K562 (cell line): ENCODE measurements around the gene KIF3A. TPM values are rescaled to one million over a fixed set of nuclear protein-coding genes. Genes with fewer than 3 reads are reported as not detected.

Source experiments
- ATF7 ChIP-seq: fragments of 450-650 bp; IDR thresholded peaks from 2 replicates; pipeline ENCODE4 v1.7.1; 2014; ENCODE audit warnings: mild to moderate bottlenecking, moderate library complexity
- BCOR ChIP-seq: fragments of 450-650 bp; IDR thresholded peaks from 2 replicates; pipeline ENCODE4 v1.6.1; 2016
- BRF2 ChIP-seq: IDR thresholded peaks from 3 replicates; pipeline ENCODE4 v1.6.1; 2011; ENCODE audit warnings: borderline replicate concordance, mild to moderate bottlenecking; ENCODE audit not compliant: insufficient read length, insufficient read depth
- CBFA2T2 ChIP-seq: fragments of 450-650 bp; conservative IDR thresholded peaks from 2 replicates; pipeline ENCODE4 v1.6.1; 2017; ENCODE audit warnings: mild to moderate bottlenecking
- CBFA2T3 ChIP-seq: fragments of 450-650 bp; IDR thresholded peaks from 2 replicates; pipeline ENCODE4 v1.6.1; 2017
- CHD4 ChIP-seq: fragments of 200-600 bp; sonication (generic); IDR thresholded peaks from 3 replicates; pipeline ENCODE4 v1.6.1; 2012; ENCODE audit warnings: low read depth, mild to moderate bottlenecking, mixed read lengths, low read length, inconsistent platforms; ENCODE audit not compliant: insufficient read depth, insufficient replicate concordance, poor library complexity, severe bottlenecking
- CREM ChIP-seq: IDR thresholded peaks from 2 replicates; pipeline ENCODE4 v1.6.1; 2014; ENCODE audit warnings: antibody characterized with exemption, low read depth
- GABPB2 ChIP-seq: fragments of 250-450 bp; sonication (Bioruptor Pico); conservative IDR thresholded peaks from 2 replicates; pipeline ENCODE4 v1.5.1; 2021; ENCODE audit warnings: mild to moderate bottlenecking
- GATA2 ChIP-seq: sonication (generic); formaldehyde crosslinking; IDR thresholded peaks from 2 replicates; pipeline ENCODE4 v1.4.0; 2020; ENCODE audit warnings: mild to moderate bottlenecking, missing genetic modification reagents
- GTF2F1 ChIP-seq: IDR thresholded peaks from 2 replicates; pipeline ENCODE4 v1.6.1; 2011; ENCODE audit warnings: low read depth, low read length, improper control_type of control experiment
- LEF1 ChIP-seq: fragments of 450-650 bp; IDR thresholded peaks from 2 replicates; pipeline ENCODE4 v1.6.1; 2016; ENCODE audit warnings: mild to moderate bottlenecking
- MEIS2 ChIP-seq: fragments of 450-650 bp; IDR thresholded peaks from 2 replicates; pipeline ENCODE4 v1.6.1; 2014; ENCODE audit warnings: mild to moderate bottlenecking; ENCODE audit not compliant: partially characterized antibody
- MYBL2 ChIP-seq, 2 experiments: fragments of 450-650 bp in 1 of 2; sonication (generic) in 1 of 2; formaldehyde crosslinking in 1 of 2; IDR thresholded peaks; 2 replicates each; pipeline versions ENCODE4 v1.6.1 to v1.8.1; 2017 to 2022; ENCODE audit warnings: borderline replicate concordance in 1 of 2, inconsistent platforms in 1 of 2, low read depth in 1 of 2, mild to moderate bottlenecking in 1 of 2, missing genetic modification reagents in 1 of 2, moderate library complexity in 1 of 2
- MYC ChIP-seq, 2 experiments: fragments of 250-450 bp in 1 of 2; sonication (Bioruptor Pico) in 1 of 2; IDR thresholded peaks; 2 replicates each; pipeline versions ENCODE4 v1.5.1 to v1.6.1; 2012 to 2021; ENCODE audit warnings: low read depth in 2 of 2, borderline replicate concordance in 1 of 2, improper control_type of control experiment in 1 of 2, low read length in 1 of 2, mild to moderate bottlenecking in 1 of 2, moderate library complexity in 1 of 2
- NBN ChIP-seq: fragments of 450-650 bp; IDR thresholded peaks from 2 replicates; pipeline ENCODE4 v1.6.1; 2016; ENCODE audit warnings: low read depth, mild to moderate bottlenecking
- NFYB ChIP-seq: IDR thresholded peaks from 2 replicates; pipeline ENCODE4 v1.6.1; 2011; ENCODE audit warnings: mild to moderate bottlenecking, moderate library complexity; ENCODE audit not compliant: insufficient read length; ENCODE audit errors: extremely low read depth
- NKRF ChIP-seq: fragments of 450-650 bp; IDR thresholded peaks from 2 replicates; pipeline ENCODE4 v1.6.1; 2016; ENCODE audit warnings: borderline replicate concordance
- PHF20 ChIP-seq: fragments of 450-650 bp; IDR thresholded peaks from 2 replicates; pipeline ENCODE4 v1.6.1; 2018; ENCODE audit not compliant: partially characterized antibody
- PKNOX1 ChIP-seq: fragments of 450-650 bp; IDR thresholded peaks from 2 replicates; pipeline ENCODE4 v1.6.1; 2016
- SMAD2 ChIP-seq: fragments of 150-350 bp; IDR thresholded peaks from 2 replicates; pipeline ENCODE4 v1.6.1; 2014; ENCODE audit warnings: low read depth, mild to moderate bottlenecking, low read length
- SMARCA5 ChIP-seq: fragments of 450-650 bp; IDR thresholded peaks from 2 replicates; pipeline ENCODE4 v1.6.1; 2016
- TAL1 ChIP-seq: fragments of 450-650 bp; IDR thresholded peaks from 2 replicates; pipeline ENCODE4 v1.6.1; 2016; ENCODE audit warnings: mild to moderate bottlenecking
- TOE1 ChIP-seq, 2 experiments: fragments of 450-650 bp in 1 of 2; sonication (generic) in 1 of 2; formaldehyde crosslinking in 1 of 2; IDR thresholded peaks; 2 replicates each; pipeline versions ENCODE4 v1.7.1 to v1.8.0; 2016 to 2022; ENCODE audit warnings: borderline replicate concordance in 2 of 2, mild to moderate bottlenecking in 2 of 2, antibody characterized with exemption in 1 of 2, inconsistent platforms in 1 of 2, low read depth in 1 of 2, missing genetic modification reagents in 1 of 2, moderate library complexity in 1 of 2
- ZNF324 ChIP-seq: fragments of 250-450 bp; sonication (Bioruptor Pico); IDR thresholded peaks from 2 replicates; pipeline ENCODE4 v1.4.0; 2020; ENCODE audit warnings: mild to moderate bottlenecking
- ZNF785 ChIP-seq: fragments of 250-450 bp; sonication (Bioruptor Pico); IDR thresholded peaks from 2 replicates; pipeline ENCODE4 v1.4.0; 2020; ENCODE audit warnings: mild to moderate bottlenecking
- polyA plus RNA-seq, 8 experiments: library from polyadenylated mRNA; depleted of rRNA in 4 of 8; stranded (reverse) in 5 of 8; unstranded in 3 of 8; fragments of >200 nt; fragmentation: Nextera tagmentation in 2 of 8; fragmentation: Illumina TruSeq in 1 of 8; extraction: Ambion mirVana in 2 of 8; extraction: Trizol in 1 of 8; gene quantifications; 2 replicates each; pipeline versions ENCODE4 v1.2.1 to v1.2.3, GENCODE V29; 2011 to 2014; ENCODE audit warnings: inconsistent platforms in 1 of 8, missing spikeins in 1 of 8
- total RNA-seq, 7 experiments: library from RNA; depleted of rRNA in 6 of 7; stranded (reverse); fragments of >200 nt in 6 of 7; fragmentation: Illumina TruSeq in 2 of 7; extraction: Trizol in 2 of 7; gene quantifications; 2 replicates each; pipeline versions ENCODE4 v1.2.1 to v1.2.3, GENCODE V29; 2011 to 2021; ENCODE audit warnings: low replicate concordance in 1 of 7

KIF3A gene
- total and polyA plus RNA-seq, 9 of the 15 experiments (the other 6 are each of a cell fraction or from before 2014, with no cell fraction given): 1.5 to 7.8 (median 6.0) TPM

GRCh38 chr5:132773601-132774355 lies 36.4 kb upstream of the KIF3A start (continued):
- TF ChIP-seq GATA2 (CRISPR knock-in tag): peak; percentile 79
- TF ChIP-seq CREM: peak; percentile 13; the same call in 1 of the 2 replicates
- peak; percentile 49; the same call in 1 of the 2 replicates for TF ChIP-seq LEF1
- peak; percentile 53; the same call in 1 of the 2 replicates for TF ChIP-seq MYC (IDR thresholded peaks at IDR 0.05; ENCODE audit: low read depth, low read length)
- 0 out of 2 replicates have a peak, but pooled peaks have one; percentile 25 for TF ChIP-seq MYC (CRISPR knock-in tag; IDR thresholded peaks at IDR 0.05; ENCODE audit: borderline replicate concordance, low read depth)
- no peak for TF ChIP-seq NKRF
- TF ChIP-seq MEIS2: peak; percentile 64
- peak; percentile 44 for TF ChIP-seq CBFA2T2
- peak; percentile 71 for TF ChIP-seq CBFA2T3
- TF ChIP-seq SMAD2: no peak
- no peak for TF ChIP-seq CHD4
- TF ChIP-seq BRF2: no peak
- TF ChIP-seq ATF7: peak; percentile 41; the same call in 1 of the 2 replicates
- peak; percentile 71 for TF ChIP-seq PKNOX1
- no peak for TF ChIP-seq NBN
- TF ChIP-seq MYBL2 (IDR thresholded peaks at IDR 0.05; ENCODE audit: low read depth): no peak
- TF ChIP-seq MYBL2 (CRISPR knock-in tag; IDR thresholded peaks at IDR 0.05; ENCODE audit: borderline replicate concordance): no peak
- no peak for TF ChIP-seq PHF20
- TF ChIP-seq SMARCA5: no peak
- TF ChIP-seq ZNF324: no peak
- TF ChIP-seq NFYB: no peak
- TF ChIP-seq GABPB2: no peak
- TF ChIP-seq GTF2F1: no peak
- no peak for TF ChIP-seq ZNF785 (CRISPR knock-in tag)
- no peak for TF ChIP-seq TOE1 (IDR thresholded peaks at IDR 0.05; ENCODE audit: borderline replicate concordance)
- no peak for TF ChIP-seq TOE1 (CRISPR knock-in tag; IDR thresholded peaks at IDR 0.05; ENCODE audit: borderline replicate concordance, low read depth)
- TF ChIP-seq TAL1: peak; percentile 43; the same call in 1 of the 2 replicates
- TF ChIP-seq BCOR: 0 out of 2 replicates have a peak, but pooled peaks have one; percentile 22
